Dedifferentiated amniotic fluid mesenchymal stem cell (primary cell): ENCODE measurements around the gene TTLL3.
"Not testable (repeated sequence)": the region's sequence is repeated elsewhere in the genome, so short reads cannot be mapped to it uniquely, and the experiment has no call there.

ENCODE experiments used
- DNase-seq: peaks from one replicate; pipeline ENCODE4 v3.0.0-alpha.2; 2016; ENCODE audit errors: extremely low spot score

Gene TTLL3

GRCh38 chr3:9866639-9867038, 56.6 kb downstream of the TTLL3 start:
- no peak for DNase-seq

GRCh38 chr3:9867106-9867505, 57.0 kb downstream of the TTLL3 start:
- DNase-seq: no peak

GRCh38 chr3:9869955-9870354, 59.9 kb downstream of the TTLL3 start:
- DNase-seq: no peak

GRCh38 chr3:9870978-9871377, 60.9 kb downstream of the TTLL3 start:
- DNase-seq: peak; percentile 68

GRCh38 chr3:9872067-9872466, 62.0 kb downstream of the TTLL3 start:
- not testable (repeated sequence) for DNase-seq

GRCh38 chr3:9875448-9875847, 65.4 kb downstream of the TTLL3 start:
- no peak for DNase-seq

GRCh38 chr3:9876255-9876654, 66.2 kb downstream of the TTLL3 start:
- not testable (repeated sequence) for DNase-seq

- no peak for DNase-seq
These were observed 66.9 kb downstream of the TTLL3 start for GRCh38 chr3:9876991-9877390.

GRCh38 chr3:9878700-9879099, 68.6 kb downstream of the TTLL3 start:
- no peak for DNase-seq

- DNase-seq: no peak
These were observed 69.9 kb downstream of the TTLL3 start, which contains the start of gene CIDEC for GRCh38 chr3:9879830-9880549. TSS of gene CIDEC (minus strand) at chr3:9880253. CDS start at chr3:9878486, 1,767 bp downstream.

GRCh38 chr3:9881441-9881840, 71.4 kb downstream of the TTLL3 start:
- DNase-seq: no peak

GRCh38 chr3:9883706-9884554, 73.9 kb downstream of the TTLL3 start:
- DNase-seq: no peak

- peak; percentile 40 for DNase-seq
These were observed 74.6 kb downstream of the TTLL3 start for GRCh38 chr3:9884555-9885165.
